NCI-H146 treated with DMSO at 0.1 percent for 48 hours (cell line): ENCODE results near the gene E2F8.
A peak's percentile ranks its signal among the peaks of the same experiment; 100 is the strongest.

Experiments used
- DNase-seq: peaks from one replicate; lab custom pipeline; 2025; ENCODE audit not compliant: unreplicated experiment; lab: John Stamatoyannopoulos, UW

Gene E2F8

DNA sequence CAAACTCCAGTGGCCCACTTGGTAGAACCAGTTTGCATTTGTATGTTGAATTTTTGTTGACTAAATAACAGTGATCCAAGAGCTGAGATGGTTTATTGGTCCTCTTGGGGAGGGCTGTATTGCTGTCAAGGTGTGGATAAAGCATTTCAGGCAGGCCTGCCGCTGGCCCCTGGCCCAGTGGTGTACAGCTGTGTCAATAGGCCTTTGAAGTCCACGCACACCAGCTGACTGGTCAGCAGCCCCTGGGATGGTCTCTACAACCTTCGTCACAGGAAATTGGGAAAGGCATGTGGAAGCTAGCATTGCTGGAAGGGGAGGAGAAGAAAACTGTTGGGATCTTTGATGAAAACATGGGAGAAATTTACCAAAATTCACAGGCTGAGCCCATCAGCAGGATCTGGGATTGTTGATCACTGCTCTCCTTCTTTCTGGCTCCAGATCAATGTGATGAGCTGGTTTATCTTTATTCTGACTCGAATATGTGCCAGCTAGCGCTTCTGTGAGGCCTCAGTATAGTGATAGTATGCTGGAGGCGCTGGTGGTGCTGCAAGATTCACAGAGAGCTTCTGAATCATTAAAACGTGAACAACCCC is 12.5 kb upstream of the E2F8 start:
- DNase-seq = peak; percentile 53

DNA sequence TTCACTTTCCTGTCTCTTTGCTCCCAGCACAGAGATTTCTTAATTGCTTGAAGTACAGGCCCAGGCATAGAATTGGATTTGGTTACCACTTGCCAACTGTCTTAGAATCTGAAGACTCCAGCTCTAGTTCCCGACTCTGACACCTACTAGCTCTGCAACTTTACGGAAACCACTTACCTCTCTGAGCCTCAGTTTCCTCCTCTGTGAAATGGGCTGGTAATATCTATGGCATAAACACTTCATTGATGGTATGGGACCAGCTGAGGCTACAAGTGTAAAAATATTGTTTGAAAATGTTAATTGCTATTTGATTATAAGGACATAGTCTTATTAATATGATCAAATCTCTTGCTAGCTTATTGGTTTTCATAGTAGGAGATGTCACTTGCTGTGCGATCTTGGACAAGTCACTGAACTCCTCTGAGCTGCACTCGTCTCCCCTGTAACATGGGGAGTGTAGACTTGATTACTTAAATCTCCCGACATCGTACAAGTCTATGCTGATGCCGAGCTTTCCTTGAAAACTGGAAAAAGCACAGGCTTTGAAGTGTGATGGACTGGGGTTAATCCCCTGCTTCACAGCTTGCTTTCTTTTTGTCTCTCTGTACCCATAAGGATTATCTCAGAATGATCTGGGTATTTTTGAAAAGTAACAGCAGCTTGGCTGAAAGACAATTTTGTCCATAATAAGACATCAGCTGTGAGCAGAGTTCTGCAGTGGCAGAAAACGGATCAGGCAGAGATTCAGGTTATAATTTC is 11.8 kb upstream of the E2F8 start:
- DNase-seq = no peak

DNA sequence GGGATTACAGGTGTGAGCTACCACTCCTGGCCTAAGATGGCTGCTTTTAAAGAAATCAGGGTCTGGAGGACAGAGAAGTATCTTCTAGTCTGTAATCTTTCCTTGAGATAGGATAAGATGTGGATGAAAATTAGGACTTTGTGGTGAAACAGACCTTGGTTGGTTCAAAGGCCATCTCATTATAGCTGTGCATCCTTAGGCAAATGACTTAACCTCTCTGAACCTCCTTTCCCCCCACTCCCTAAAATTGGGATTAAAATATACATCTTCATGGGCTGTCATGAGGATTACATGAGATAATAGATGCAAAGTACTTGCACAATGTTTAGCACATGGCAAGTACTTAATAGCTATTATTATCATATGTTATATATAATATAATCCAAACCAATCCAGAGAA is 10.8 kb upstream of the E2F8 start:
- DNase-seq = no peak

DNA sequence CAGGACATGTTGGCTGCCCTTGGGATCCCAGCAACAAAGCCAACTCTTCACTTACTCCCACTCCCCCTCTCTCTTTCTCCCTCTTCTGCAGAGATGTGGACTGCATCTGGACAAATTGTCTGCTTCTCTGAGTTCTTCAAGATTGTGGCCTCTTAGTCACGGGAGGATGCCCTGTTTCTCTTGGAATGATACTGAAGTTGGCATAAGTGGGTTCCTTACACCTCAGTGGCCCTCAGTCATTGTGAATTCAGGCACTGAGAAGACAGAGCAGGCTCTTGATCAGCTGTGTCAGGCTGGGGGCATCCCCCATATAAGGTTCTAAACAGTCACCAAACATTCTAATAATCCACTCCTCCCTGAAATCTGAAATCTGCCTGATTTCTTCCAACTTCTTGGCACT is 6.1 kb upstream of the E2F8 start:
- DNase-seq = no peak

DNA sequence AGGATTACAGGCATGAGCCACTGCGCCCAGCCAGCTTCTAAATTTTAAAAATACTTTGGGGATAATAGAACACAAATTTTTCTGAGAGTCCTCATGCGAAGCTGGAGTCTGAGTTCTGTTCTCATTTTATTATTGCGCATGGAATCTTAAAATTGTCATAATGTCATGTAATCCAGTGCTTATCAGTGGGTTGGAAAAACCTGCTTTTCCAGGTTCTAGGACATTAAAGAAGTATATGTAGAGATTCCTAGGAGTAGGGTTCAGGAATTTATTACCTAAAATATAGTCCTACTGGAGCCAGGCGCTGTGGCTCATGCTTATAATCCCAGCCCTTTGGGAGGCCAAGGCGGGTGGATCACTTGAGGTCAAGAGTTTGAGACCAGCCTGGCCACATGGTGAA is 4.6 kb upstream of the E2F8 start:
- no peak for DNase-seq

DNA sequence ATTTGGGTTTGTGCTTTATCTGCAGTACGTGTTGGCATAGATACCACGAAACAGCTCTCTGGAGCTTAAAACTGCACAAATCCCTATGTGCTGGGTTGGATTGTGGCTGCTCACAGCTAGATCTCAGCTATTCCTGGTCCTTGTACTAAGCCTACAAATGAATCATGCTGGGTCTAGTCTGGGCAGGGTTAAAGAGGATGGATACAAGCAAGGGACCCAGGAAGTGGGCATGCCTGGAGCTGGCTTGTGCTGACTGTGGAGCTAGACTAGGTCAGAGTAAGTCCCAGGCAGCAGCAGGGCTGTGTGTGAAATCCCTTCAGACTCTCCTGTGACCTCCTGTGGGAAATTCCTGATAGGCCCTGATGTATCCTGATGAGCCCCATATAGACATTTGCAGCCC is 3.9 kb upstream of the E2F8 start:
- no peak for DNase-seq

DNA sequence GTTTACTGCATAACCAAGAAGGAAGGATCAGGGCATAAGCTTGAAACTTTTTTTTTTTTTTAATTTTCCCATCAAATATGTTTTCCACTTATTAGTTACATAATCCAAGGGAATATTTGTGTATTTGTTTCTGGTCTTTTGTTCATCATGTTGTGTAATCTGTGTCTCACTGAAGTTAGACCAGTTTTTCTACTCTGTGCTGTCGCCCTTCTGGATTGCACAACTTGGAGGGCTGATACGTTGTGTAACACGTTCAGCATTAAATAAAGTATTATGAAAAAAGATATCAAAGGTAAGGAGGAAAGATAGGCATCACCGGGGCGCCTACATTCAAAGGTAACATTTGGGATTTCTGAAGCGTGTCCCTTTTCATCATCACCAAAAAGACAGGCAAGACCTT is 3.3 kb upstream of the E2F8 start:
- DNase-seq = no peak

DNA sequence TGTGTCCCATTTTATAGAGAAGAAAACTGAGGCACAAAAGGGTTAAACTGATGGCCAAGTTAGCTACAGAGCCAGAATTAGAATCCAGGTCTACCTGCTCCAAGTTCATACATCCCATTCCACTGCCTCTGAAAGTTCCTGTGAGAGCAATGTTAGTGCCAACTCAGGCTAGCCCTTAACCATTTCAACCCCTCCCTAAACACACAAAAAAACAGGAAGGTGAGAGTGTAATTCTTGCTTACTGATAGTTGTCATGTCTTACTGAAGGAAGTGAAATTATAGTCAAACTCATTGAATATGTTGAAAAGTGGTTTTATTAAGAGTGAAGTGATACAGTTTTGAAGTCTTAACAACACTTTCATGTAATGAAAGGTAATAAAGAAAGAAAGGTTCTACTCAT is 2.9 kb upstream of the E2F8 start:
- DNase-seq = no peak

DNA sequence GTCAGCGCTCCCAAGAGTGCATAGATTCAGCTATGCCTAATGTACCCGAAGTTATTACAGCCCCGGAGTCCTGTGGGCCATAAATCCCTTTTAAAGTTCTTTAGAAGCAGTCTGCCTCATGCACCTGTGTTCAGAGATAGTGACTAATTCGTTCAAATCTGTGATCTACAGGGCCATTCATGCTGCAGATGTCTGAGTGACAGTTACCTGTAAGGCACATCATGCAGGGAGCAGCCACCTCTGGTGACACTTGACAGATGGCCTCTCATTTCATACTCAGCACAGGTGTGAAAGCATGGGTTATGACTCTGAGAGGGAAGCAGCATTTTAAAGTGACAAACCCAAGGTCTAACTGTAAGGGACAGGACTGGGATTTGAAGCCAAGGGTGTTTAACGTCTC is 2.4 kb upstream of the E2F8 start:
- DNase-seq = no peak

DNA sequence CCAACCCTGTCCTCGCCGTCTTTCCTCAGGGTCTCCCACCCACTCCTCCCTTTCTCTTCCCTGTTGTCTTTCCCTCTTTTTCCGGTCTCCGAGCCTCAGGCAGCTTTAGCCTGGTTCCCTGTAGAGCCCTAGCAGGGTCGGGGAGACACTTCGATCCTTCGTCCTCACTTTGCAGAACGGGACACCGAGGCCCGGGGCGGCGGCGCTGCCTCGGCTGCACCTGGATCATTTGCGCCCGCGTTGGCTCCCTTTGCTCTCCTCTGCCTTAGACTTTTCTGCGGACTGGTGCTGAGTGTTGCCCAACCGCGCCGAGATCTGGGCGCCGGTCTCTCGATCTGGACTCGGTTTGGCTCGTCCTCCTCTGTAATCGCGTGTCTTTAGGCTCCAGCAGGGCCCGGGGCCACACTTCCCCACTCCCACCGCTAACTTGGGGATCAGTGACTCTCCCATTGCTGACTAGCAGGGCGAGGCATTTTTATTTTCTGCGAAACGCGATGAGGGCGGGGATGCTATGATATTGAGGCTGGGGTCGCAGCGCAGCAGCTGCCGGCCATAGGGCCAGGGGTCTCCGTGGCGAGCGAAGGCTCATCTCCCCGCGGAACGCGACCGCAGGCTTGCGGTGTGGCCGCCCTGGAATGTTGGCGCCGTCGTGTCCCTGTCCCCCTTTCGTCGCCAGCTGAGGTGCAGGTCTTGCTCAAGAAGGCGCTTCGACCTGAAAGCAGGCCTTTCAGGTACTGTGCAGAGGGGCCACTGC is 1.6 kb upstream of the E2F8 start:
- no peak for DNase-seq

DNA sequence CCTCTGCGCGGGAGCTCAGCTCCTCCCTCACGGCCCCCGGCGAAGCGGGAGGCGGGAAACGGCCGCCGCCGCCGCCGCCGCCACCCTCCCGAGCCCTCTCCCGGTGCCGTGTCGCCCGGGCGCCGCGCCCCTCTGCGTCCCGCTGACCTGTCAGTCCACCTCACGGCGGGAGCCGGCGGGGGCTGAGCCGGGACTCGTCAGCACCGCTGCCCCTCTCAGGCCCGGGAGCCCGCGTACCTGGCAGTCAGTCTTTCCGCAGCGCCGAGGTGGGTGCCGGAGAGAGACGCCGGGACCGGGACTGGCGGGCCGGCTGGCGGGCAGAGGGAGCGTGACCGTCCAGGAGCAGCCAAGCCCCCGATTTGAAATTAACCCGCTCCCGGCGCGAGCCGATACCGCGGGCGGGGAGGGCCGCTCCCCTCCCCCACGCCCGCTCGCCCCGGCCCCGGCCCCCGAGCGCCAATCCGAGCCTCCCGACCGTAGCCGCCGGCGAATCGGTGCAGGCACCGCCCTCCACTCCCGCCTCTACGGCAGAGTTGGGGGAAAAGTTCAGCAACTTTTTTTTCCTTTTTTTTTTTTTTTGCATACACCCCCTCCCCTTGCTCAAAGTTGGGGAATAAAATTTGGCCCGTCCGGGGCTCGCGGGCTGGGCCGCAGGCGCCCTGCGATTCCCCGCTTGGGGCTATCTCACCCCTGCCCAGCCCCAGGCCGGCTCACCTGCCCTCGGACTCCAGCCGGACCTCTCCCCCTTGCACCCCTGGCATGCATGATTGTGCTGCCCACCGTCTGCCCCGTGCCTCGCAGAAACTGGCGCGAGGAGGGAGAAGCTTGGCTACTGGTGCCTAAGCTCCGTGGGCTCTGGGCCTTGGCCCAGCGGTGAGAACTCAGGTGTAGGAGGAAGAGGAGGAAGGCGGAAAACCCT is 774 bp upstream of the E2F8 start:
- no peak for DNase-seq

DNA sequence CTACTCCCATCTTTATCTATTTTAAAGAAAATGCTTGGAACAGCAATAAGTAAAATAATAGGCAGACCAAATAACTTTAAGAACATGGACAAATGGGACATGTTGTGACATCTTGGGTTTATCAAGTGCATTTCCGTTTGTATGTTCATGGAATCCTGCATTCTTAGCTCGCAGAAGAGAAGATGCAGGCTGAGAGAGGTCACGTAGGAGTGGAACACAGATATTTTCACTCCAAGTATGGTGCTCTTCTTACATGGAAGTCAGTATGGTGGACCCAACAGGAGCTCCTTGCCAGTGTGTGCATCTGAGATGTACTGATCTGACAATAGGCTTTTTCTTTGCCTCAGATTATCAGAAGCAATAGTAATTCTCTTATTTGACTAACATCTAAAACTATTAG is 1.7 kb downstream of the E2F8 start:
- DNase-seq = no peak

DNA sequence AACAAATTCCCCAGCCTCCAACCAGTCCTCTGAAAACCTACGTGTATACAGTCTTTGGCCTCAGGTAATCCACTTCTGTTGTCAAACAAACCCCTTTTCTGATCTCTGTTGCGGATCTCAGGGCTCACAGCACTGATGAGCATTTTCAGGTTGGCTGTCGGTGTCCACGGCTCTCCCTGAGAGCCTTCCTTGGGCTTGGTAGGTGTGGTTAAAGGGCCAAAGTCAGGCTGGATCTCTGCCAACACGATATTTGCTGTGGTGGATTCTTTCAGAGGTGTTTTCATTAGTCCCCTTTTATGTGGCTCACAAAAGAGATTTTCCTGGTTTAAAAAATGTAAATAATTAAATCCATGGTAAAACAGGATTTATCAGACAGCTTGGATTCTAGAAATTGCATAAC is 2.9 kb downstream of the E2F8 start:
- peak; percentile 3 for DNase-seq

DNA sequence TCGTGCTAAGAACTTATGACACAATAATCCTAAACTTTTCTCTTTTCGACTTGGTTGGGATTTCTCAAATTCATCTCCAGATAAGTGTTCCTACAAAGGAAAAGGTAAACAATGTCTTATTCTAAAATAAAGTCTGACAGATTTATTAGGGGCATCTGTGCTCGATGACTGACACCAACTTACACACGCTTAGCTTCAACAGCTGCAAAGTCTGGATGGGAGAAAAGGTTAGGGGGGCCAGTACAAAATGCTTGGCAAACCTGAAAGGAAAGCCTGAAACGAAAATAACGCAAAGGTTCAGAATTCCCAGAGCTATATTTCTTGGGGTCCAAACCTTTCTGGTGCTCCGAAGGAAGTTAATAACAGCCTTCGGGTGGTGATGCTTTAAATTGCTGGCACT is 3.4 kb downstream of the E2F8 start:
- no peak for DNase-seq

DNA sequence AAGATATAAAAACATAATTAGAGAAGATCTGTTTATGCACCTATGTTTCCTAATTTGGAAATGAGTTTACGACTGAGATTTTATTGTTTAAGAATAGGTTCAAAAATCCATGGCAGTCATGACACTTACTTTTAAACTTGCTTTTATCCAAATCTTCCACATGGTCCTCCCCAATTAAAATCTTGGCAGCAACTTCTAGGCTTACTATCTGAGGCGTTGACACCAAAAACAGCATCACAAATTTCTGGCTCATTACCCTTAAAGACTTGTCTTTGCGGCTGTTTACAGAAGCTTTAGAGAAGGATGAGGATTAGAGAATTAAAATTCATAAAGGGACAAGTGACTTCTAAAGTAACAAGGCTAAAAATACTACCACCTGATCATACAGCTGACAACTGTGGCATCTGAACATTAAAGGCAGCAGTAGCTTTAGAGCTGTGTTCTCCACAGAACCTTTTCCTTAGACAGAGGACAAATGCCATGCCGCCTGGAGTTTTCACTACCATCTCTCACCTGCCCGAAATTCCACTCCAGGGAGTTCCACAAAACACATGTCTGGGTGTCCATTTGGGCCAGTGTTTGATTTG is 6.4 kb downstream of the E2F8 start:
- no peak for DNase-seq

DNA sequence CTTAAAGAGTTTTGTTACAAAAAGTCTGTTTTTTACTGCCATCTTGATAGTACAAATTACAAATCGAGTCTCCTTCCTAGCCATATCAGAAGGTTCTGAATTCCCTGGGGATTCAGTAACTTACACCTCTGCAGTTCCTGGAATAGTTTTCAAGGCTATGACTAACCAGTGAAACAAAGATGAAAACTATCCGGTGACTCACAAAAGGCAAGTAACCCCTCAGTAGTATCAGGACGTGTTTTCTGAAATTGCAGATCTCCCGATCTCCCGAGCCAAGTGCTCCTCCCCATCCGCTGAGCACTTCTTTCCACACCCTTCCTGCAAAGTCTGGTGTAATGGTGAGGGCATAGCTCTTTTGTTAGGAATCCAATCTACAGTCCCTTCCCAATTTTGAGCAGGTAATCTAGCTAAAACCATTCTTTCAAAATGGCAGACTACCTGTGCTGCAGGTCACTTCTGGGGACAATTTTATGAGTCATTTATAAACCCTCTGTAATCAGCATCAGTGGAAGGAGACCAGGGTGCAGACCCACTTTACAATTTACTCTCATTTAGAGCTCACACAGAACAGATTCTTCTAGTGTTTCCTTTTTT is 7.7 kb downstream of the E2F8 start:
- no peak for DNase-seq

DNA sequence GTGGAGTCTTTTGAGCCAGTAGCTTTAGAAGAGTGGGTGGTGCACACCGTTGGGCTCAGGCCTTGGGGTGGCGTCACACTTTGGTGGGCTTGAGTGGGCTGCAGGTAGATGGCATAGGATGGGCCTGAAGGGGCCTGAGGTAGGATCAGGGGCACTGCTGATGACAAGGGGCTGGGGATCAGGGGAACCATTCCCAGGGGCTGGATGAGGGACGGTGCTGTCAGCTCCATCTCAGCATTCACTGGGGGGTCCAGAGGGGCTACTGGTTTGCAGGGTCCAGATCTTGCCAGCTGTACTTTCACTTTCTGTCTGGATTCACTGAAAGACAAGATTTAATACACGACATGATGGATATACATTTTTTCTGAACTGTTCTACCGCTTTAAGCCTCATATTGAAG is 11.1 kb downstream of the E2F8 start:
- no peak for DNase-seq

DNA sequence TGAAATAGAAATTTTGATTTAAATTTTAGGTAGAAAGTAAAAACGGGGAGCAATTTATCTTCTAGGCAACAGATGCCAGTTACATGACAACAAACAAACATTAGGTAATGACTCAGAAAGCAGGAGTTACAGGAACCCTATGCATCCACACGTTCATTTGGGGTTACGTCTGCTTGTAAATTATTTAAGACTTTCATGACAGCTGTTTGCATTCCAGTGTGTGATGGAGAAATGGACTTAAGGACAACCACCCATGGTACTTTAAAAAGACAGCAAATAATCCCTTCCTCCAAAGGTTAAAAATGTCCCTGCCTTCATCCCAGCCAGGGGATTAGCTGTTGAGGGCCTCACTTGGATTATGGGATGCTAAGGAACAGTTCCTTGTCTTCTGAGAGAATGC is 11.8 kb downstream of the E2F8 start:
- no peak for DNase-seq

DNA sequence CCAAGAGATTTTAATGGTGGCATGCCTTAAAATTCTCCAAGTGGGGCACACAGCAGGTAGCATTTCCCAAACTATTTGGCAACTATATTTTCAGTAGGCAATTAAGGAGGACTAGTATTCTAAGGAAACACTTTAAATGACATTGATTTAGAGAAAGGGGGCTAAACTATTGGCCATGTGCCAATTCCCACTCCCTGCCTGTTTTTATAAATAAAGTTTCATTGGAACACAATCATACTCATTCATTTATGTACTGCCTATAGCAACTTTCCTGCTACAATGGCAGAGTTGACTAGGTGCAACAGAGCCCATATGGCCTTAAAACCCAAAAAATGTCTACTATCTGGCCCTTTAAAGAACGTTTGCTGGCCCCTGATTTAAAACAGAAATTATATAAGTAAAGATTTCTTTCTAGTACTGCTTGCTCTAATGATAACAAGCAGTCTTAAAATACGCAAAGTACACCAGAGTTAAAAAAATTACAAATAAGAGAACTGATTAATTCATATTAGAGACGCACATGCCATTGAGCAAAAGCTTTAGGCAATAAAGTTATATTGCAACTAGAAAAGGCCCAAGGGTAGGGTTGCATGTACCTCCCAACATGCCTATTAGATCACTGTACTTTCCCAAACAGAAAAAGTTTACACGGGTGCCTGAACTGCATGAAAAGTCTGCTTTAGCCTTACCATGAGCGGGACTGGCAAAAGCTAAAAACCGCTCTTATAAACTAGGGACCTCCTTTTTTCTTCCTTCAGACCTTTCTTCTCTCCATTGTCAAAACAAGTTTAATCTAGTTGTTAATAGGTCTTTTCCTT is 14.2 kb downstream of the E2F8 start:
- no peak for DNase-seq

DNA sequence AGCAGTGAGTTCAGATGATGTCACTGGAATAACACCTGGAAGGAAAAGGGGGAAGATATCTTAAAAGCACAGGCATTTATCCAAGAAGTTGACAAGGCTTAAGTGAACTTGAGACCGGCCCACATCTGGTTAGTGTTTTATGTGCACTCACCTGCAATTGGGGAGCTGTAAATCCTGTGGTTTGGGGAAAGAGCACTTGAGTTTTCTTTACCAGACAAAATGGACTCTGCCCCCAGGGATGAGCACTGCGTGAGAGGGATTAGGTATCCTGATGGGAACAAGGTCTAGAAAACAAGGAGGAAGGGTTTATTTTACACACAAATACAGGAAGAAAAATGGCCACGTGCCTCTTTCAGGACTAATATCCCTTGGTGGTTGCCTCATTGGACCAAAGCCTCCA is 15.2 kb downstream of the E2F8 start:
- no peak for DNase-seq
